Uterus (tissue), 4 donors: Measurements from ENCODE around the gene FAM216B. TPM values are rescaled to one million over a fixed set of nuclear protein-coding genes. Genes with fewer than 3 reads are reported as not detected.
"Not testable (repeated sequence)": the region's sequence is repeated elsewhere in the genome, so short reads cannot be mapped to it uniquely, and the experiment has no call there.

ENCODE experiments used
- DNase-seq, 2 donors: peaks; one replicate each; pipeline ENCODE4 v3.0.0-alpha.2; 2019 to 2020
- H3K27ac ChIP-seq, 2 donors: fragments of 200-600 bp; sonication (generic); 1 replicate in 1 of 2; 2 replicates in 1 of 2; pipeline ENCODE4 v1.5.1; 2016 to 2018
- H3K27me3 ChIP-seq, 2 donors: fragments of 200-600 bp; sonication (generic); one replicate each; pipeline ENCODE4 v1.5.1; 2018 to 2019; ENCODE audit warnings: control low read depth in 1 of 2
- H3K36me3 ChIP-seq, 2 donors: fragments of 200-600 bp; sonication (generic); one replicate each; pipeline ENCODE4 v1.5.1; 2019; ENCODE audit warnings: control low read depth in 1 of 2
- H3K4me1 ChIP-seq, 2 donors: fragments of 200-600 bp; sonication (generic); one replicate each; pipeline ENCODE4 v1.5.1; 2018 to 2019; ENCODE audit warnings: control low read depth in 1 of 2
- H3K4me3 ChIP-seq, 2 donors: fragments of 200-600 bp; sonication (generic); 1 replicate in 1 of 2; 2 replicates in 1 of 2; pipeline ENCODE4 v1.5.1; 2018 to 2019; ENCODE audit warnings: mild to moderate bottlenecking in 1 of 2
- H3K9me3 ChIP-seq, 2 donors: fragments of 200-600 bp; sonication (generic); one replicate each; pipeline ENCODE4 v1.5.1; 2019; ENCODE audit warnings: control low read depth in 1 of 2
- CTCF ChIP-seq, 4 experiments: fragments of 200-600 bp in 2 of 4; fragments of 450-650 bp in 2 of 4; sonication (generic) in 2 of 4; IDR thresholded peaks; one replicate each; pipeline ENCODE4 v1.5.1; 2016 to 2019; ENCODE audit warnings: antibody characterized with exemption in 4 of 4, mild to moderate bottlenecking in 2 of 4, moderate library complexity in 1 of 4
- POLR2A ChIP-seq, 2 donors: fragments of 450-650 bp; IDR thresholded peaks; one replicate each; pipeline ENCODE4 v1.6.1; 2016; ENCODE audit warnings: antibody characterized with exemption in 2 of 2, mild to moderate bottlenecking in 1 of 2, moderate library complexity in 1 of 2
- intact Hi-C: fragments of 100-400 bp; cut with DNase I; formaldehyde crosslinking; loops from one replicate; pipeline ENCODE4 v1.15.1; 2023; ENCODE audit warnings: low total_unique reads
- total RNA-seq, 4 donors: library from RNA; depleted of rRNA in 3 of 4; stranded (reverse); fragments of >200 nt in 3 of 4; gene quantifications; one replicate each; pipeline versions ENCODE4 v1.1.0 to v1.2.4, GENCODE V29; 2014 to 2023
- donor health status: DM: yes; HTN: yes; CAD: no.

FAM216B gene
- total RNA-seq, 4 donors from 2014 or later: 0.27 to 6.2 (median 0.59) TPM; not detected in 1

- intact Hi-C loops: no loop called here
- Histone ChIP-seq H3K27me3 (no peaks in the 10 kb centered on the region), H3K4me1 (no peaks in the 10 kb centered on the region), H3K4me3 (no peak overlapping the region), H3K9me3 (no peaks in the 10 kb centered on the region), H3K36me3 (no peaks in the 10 kb centered on the region), H3K27ac (no peak overlapping the region)
- TF ChIP-seq CTCF (IDR thresholded peaks at IDR 0.05) (no peak), POLR2A (IDR thresholded peaks at IDR 0.05) (no peak)
- no peak for DNase-seq
Measured at GRCh38 chr13:42812316-42812715, 30.9 kb downstream of the FAM216B start.

GRCh38 chr13:42814868-42815267 lies 33.5 kb downstream of the FAM216B start:
- intact Hi-C loops: no loop called here
- Histone ChIP-seq H3K4me3 (no peak overlapping the region), H3K27ac (no peak overlapping the region), H3K27me3 (no peaks in the 10 kb centered on the region), H3K4me1 (no peaks in the 10 kb centered on the region), H3K9me3 (no peaks in the 10 kb centered on the region), H3K36me3 (no peaks in the 10 kb centered on the region)
- no peak for DNase-seq
- TF ChIP-seq POLR2A (IDR thresholded peaks at IDR 0.05) (no peak), CTCF (IDR thresholded peaks at IDR 0.05) (no peak)

DNA sequence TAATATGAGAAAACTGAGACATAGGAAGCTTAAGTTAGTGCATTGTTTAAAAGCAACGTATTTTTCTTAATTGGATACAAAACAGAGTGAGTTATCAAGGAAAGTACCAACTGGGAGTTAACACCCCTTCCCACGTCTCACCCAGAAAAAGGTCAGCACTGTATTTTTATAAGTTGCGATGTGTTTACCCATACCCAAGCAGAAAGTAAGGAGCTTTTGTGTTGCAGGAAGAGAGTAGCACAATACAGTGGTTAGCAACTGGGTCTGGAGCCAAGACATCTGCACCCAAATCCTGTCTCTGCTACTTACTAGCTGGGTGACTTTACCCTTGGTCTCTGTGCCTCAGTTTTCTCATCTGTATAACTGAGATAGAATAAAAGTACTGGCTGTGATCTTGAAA lies 34.3 kb downstream of the FAM216B start:
- Histone ChIP-seq H3K36me3 (no peaks in the 10 kb centered on the region), H3K27ac (no peak overlapping the region), H3K9me3 (no peaks in the 10 kb centered on the region), H3K4me3 (no peak overlapping the region), H3K4me1 (no peaks in the 10 kb centered on the region), H3K27me3 (no peaks in the 10 kb centered on the region)
- TF ChIP-seq POLR2A (IDR thresholded peaks at IDR 0.05) (no peak), CTCF (IDR thresholded peaks at IDR 0.05) (no peak)
- intact Hi-C loops: no loop called here
- no peak for DNase-seq

DNA sequence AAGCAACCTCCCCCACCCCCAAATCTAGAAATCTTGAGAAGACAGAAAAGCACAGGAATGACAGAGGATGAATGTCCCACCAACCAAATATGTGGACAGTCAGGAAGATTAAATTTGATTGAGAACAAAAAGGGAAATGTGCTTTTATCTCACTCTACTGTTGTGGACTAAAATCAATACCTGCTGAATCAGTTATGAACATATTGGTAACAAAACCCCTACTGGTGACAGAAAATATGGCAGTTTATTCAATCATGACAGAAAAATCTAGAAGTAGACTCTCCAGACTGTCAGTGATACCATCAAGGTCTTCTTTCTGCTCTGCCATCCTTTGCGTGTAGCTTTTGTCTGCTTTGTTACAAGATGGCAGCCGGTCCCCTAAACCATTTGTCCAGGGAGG lies 35.2 kb downstream of the FAM216B start:
- no peak overlapping the region for H3K27ac ChIP-seq
- H3K4me1 ChIP-seq: no peaks in the 10 kb centered on the region
- no peaks in the 10 kb centered on the region for H3K27me3 ChIP-seq
- no peak overlapping the region for H3K4me3 ChIP-seq
- intact Hi-C loops: no loop called here
- no peak for DNase-seq
- no peaks in the 10 kb centered on the region for H3K9me3 ChIP-seq
- no peaks in the 10 kb centered on the region for H3K36me3 ChIP-seq
- TF ChIP-seq POLR2A (IDR thresholded peaks at IDR 0.05): no peak
- TF ChIP-seq CTCF (IDR thresholded peaks at IDR 0.05): no peak

- H3K4me1 ChIP-seq, H3K27ac ChIP-seq, H3K36me3 ChIP-seq, DNase-seq, H3K27me3 ChIP-seq, H3K4me3 ChIP-seq, H3K9me3 ChIP-seq, intact Hi-C loops: not testable (repeated sequence)
Measured at GRCh38 chr13:42819687-42820086, 38.3 kb downstream of the FAM216B start.

GRCh38 chr13:42820451-42820850 lies 39.1 kb downstream of the FAM216B start:
- Histone ChIP-seq H3K27ac (no peak overlapping the region), H3K4me1 (no peaks in the 10 kb centered on the region), H3K36me3 (no peaks in the 10 kb centered on the region), H3K9me3 (no peaks in the 10 kb centered on the region), H3K4me3 (no peak overlapping the region), H3K27me3 (no peaks in the 10 kb centered on the region)
- TF ChIP-seq CTCF (IDR thresholded peaks at IDR 0.05) (no peak), POLR2A (IDR thresholded peaks at IDR 0.05) (no peak)
- intact Hi-C loops: no loop called here
- no peak for DNase-seq
